ENCODE results near the gene PLAC1. TPM values are rescaled to one million over a fixed set of nuclear protein-coding genes. Genes with fewer than 3 reads are reported as not detected.

The PLAC1 gene
- total and polyA plus RNA-seq, 2 experiments from 2014 or later: 0.93 to 2.9 TPM

- no peaks in the 10 kb centered on the region for H3K9me2 ChIP-seq (replicated peaks; ENCODE audit: insufficient read depth)
- DNase-seq (ENCODE audit: low spot score): no peak
- H4K20me1 ChIP-seq (ENCODE audit: insufficient read depth, poor library complexity, severe bottlenecking): no peaks in the 10 kb centered on the region
- H3K79me2 ChIP-seq: no peaks in the 10 kb centered on the region
- no peak overlapping the region for H3K4me3 ChIP-seq
- 50% methylated on average over 2 of the region's 2 CpGs for WGBS (ENCODE audit: low lambda C conversion rate, missing lambda C conversion rate)
- no peaks in the 10 kb centered on the region for H3K36me3 ChIP-seq (replicated peaks; ENCODE audit: insufficient read depth, low read depth)
- peak overlapping the region; percentile 29 for H3K27ac ChIP-seq
- no peaks in the 10 kb centered on the region for H3K4me1 ChIP-seq (ENCODE audit: insufficient read depth)
- TF ChIP-seq EZH2phosphoT487 (IDR thresholded peaks at IDR 0.05; ENCODE audit: low read depth, severe bottlenecking, unreplicated experiment) (no peak), EZH2 (IDR thresholded peaks at IDR 0.05; ENCODE audit: borderline replicate concordance) (no peak)
- TF ChIP-seq, protein P1, sequence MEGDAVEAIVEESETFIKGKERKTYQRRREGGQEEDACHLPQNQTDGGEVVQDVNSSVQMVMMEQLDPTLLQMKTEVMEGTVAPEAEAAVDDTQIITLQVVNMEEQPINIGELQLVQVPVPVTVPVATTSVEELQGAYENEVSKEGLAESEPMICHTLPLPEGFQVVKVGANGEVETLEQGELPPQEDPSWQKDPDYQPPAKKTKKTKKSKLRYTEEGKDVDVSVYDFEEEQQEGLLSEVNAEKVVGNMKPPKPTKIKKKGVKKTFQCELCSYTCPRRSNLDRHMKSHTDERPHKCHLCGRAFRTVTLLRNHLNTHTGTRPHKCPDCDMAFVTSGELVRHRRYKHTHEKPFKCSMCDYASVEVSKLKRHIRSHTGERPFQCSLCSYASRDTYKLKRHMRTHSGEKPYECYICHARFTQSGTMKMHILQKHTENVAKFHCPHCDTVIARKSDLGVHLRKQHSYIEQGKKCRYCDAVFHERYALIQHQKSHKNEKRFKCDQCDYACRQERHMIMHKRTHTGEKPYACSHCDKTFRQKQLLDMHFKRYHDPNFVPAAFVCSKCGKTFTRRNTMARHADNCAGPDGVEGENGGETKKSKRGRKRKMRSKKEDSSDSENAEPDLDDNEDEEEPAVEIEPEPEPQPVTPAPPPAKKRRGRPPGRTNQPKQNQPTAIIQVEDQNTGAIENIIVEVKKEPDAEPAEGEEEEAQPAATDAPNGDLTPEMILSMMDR (IDR thresholded peaks at IDR 0.05; ENCODE audit: poor library complexity): no peak
- H3K4me2 ChIP-seq: peak overlapping the region; percentile 9
- H3K9me3 ChIP-seq (ENCODE audit: low read depth): no peaks in the 10 kb centered on the region
- no peaks in the 10 kb centered on the region for H3K27me3 ChIP-seq
- H2AFZ ChIP-seq: no peak overlapping the region
Measured at GRCh38 chrX:134570899-134571298, 87.4 kb downstream of the PLAC1 start.

- no peak overlapping the region for H2AFZ ChIP-seq
- no peaks in the 10 kb centered on the region for H3K79me2 ChIP-seq
- H3K36me3 ChIP-seq (replicated peaks; ENCODE audit: insufficient read depth, low read depth): no peaks in the 10 kb centered on the region
- WGBS (ENCODE audit: low lambda C conversion rate, missing lambda C conversion rate): 28% methylated on average over 3 of the region's 3 CpGs
- H3K9me3 ChIP-seq (ENCODE audit: low read depth): no peaks in the 10 kb centered on the region
- H4K20me1 ChIP-seq (ENCODE audit: insufficient read depth, poor library complexity, severe bottlenecking): no peaks in the 10 kb centered on the region
- no peak for DNase-seq (ENCODE audit: low spot score)
- peak overlapping the region; percentile 9 for H3K4me2 ChIP-seq
- no peaks in the 10 kb centered on the region for H3K4me1 ChIP-seq (ENCODE audit: insufficient read depth)
- no peak overlapping the region for H3K27ac ChIP-seq
- no peaks in the 10 kb centered on the region for H3K27me3 ChIP-seq
- no peak overlapping the region for H3K4me3 ChIP-seq
- no peaks in the 10 kb centered on the region for H3K9me2 ChIP-seq (replicated peaks; ENCODE audit: insufficient read depth)
- TF ChIP-seq, protein P1 (IDR thresholded peaks at IDR 0.05; ENCODE audit: poor library complexity): no peak
- TF ChIP-seq EZH2 (IDR thresholded peaks at IDR 0.05; ENCODE audit: borderline replicate concordance) (no peak), EZH2phosphoT487 (IDR thresholded peaks at IDR 0.05; ENCODE audit: low read depth, severe bottlenecking, unreplicated experiment) (no peak)
Measured at GRCh38 chrX:134570509-134570846, 87.8 kb downstream of the PLAC1 start.

- TF ChIP-seq, protein P1 (IDR thresholded peaks at IDR 0.05; ENCODE audit: poor library complexity): no peak
- TF ChIP-seq EZH2 (IDR thresholded peaks at IDR 0.05; ENCODE audit: borderline replicate concordance): no peak
- H3K36me3 ChIP-seq (replicated peaks; ENCODE audit: insufficient read depth, low read depth): no peaks in the 10 kb centered on the region
- H3K4me2 ChIP-seq: no peak overlapping the region
- no peak for DNase-seq (ENCODE audit: low spot score)
- H3K4me1 ChIP-seq (ENCODE audit: insufficient read depth): no peaks in the 10 kb centered on the region
- H3K27ac ChIP-seq: no peak overlapping the region
- no peak overlapping the region for H3K4me3 ChIP-seq
- no peaks in the 10 kb centered on the region for H3K27me3 ChIP-seq
- H3K9me3 ChIP-seq (ENCODE audit: low read depth): no peaks in the 10 kb centered on the region
- H3K9me2 ChIP-seq (replicated peaks; ENCODE audit: insufficient read depth): no peaks in the 10 kb centered on the region
- H4K20me1 ChIP-seq (ENCODE audit: insufficient read depth, poor library complexity, severe bottlenecking): no peaks in the 10 kb centered on the region
- no peak overlapping the region for H2AFZ ChIP-seq
- 75% methylated on average over 3 of the region's 3 CpGs for WGBS (ENCODE audit: low lambda C conversion rate, missing lambda C conversion rate)
- H3K79me2 ChIP-seq: no peaks in the 10 kb centered on the region
Measured at GRCh38 chrX:134569306-134569705, 89.0 kb downstream of the PLAC1 start.
